ENCODE measurements around the gene PLK2. TPM values are rescaled to one million over a fixed set of nuclear protein-coding genes. Genes with fewer than 3 reads are reported as not detected.
A peak's percentile ranks its signal among the peaks of the same experiment; 100 is the strongest.

PLK2 gene
- total RNA-seq, 1 experiment from 2014 or later: 7.7 TPM

GRCh38 chr5:58450018-58450417, 9.9 kb downstream of the PLK2 start:
- no peaks in the 10 kb centered on the region for H3K27me3 ChIP-seq (ENCODE audit: control insufficient read depth, insufficient read depth, low read length)
- H3K36me3 ChIP-seq (replicated peaks; ENCODE audit: control insufficient read depth, insufficient read depth, low read length): peaks cover 3% of the 10 kb centered on the region
- H3K4me3 ChIP-seq (ENCODE audit: insufficient read depth, low read depth, low read length): no peak overlapping the region
- DNase-seq: no peak

- H3K36me3 ChIP-seq (replicated peaks; ENCODE audit: control insufficient read depth, insufficient read depth, low read length): no peaks in the 10 kb centered on the region
- no peak for DNase-seq
Observed at GRCh38 chr5:58447226-58447625, 12.7 kb downstream of the PLK2 start.

GRCh38 chr5:58446024-58446423, 13.9 kb downstream of the PLK2 start:
- Histone ChIP-seq H3K4me3 (ENCODE audit: insufficient read depth, low read depth, low read length) (no peak overlapping the region), H3K27me3 (ENCODE audit: control insufficient read depth, insufficient read depth, low read length) (no peaks in the 10 kb centered on the region), H3K36me3 (replicated peaks; ENCODE audit: control insufficient read depth, insufficient read depth, low read length) (no peaks in the 10 kb centered on the region)
- DNase-seq: no peak

More at GRCh38 chr5:58447226-58447625, 12.7 kb downstream of the PLK2 start:
- Histone ChIP-seq H3K27me3 (ENCODE audit: control insufficient read depth, insufficient read depth, low read length) (no peaks in the 10 kb centered on the region), H3K4me3 (ENCODE audit: insufficient read depth, low read depth, low read length) (no peak overlapping the region)

GRCh38 chr5:58444805-58445204, 15.1 kb downstream of the PLK2 start:
- Histone ChIP-seq H3K27me3 (ENCODE audit: control insufficient read depth, insufficient read depth, low read length) (no peaks in the 10 kb centered on the region), H3K4me3 (ENCODE audit: insufficient read depth, low read depth, low read length) (no peak overlapping the region), H3K36me3 (replicated peaks; ENCODE audit: control insufficient read depth, insufficient read depth, low read length) (no peaks in the 10 kb centered on the region)
- no peak for DNase-seq

GRCh38 chr5:58440901-58441460, 18.9 kb downstream of the PLK2 start:
- no peaks in the 10 kb centered on the region for H3K36me3 ChIP-seq (replicated peaks; ENCODE audit: control insufficient read depth, insufficient read depth, low read length)
- H3K27me3 ChIP-seq (ENCODE audit: control insufficient read depth, insufficient read depth, low read length): no peaks in the 10 kb centered on the region
- H3K4me3 ChIP-seq (ENCODE audit: insufficient read depth, low read depth, low read length): no peak overlapping the region
- DNase-seq: no peak

GRCh38 chr5:58439094-58439644, 20.7 kb downstream of the PLK2 start:
- no peak for DNase-seq
- no peak overlapping the region for H3K4me3 ChIP-seq (ENCODE audit: insufficient read depth, low read depth, low read length)
- H3K27me3 ChIP-seq (ENCODE audit: control insufficient read depth, insufficient read depth, low read length): no peaks in the 10 kb centered on the region
- no peaks in the 10 kb centered on the region for H3K36me3 ChIP-seq (replicated peaks; ENCODE audit: control insufficient read depth, insufficient read depth, low read length)

- no peak for DNase-seq
- Histone ChIP-seq H3K36me3 (replicated peaks; ENCODE audit: control insufficient read depth, insufficient read depth, low read length) (no peaks in the 10 kb centered on the region), H3K4me3 (ENCODE audit: insufficient read depth, low read depth, low read length) (no peak overlapping the region), H3K27me3 (ENCODE audit: control insufficient read depth, insufficient read depth, low read length) (no peaks in the 10 kb centered on the region)
Observed at GRCh38 chr5:58437661-58438060, 22.2 kb downstream of the PLK2 start.

- H3K27me3 ChIP-seq (ENCODE audit: control insufficient read depth, insufficient read depth, low read length): no peaks in the 10 kb centered on the region
- H3K4me3 ChIP-seq (ENCODE audit: insufficient read depth, low read depth, low read length): no peak overlapping the region
- no peak for DNase-seq
- H3K36me3 ChIP-seq (replicated peaks; ENCODE audit: control insufficient read depth, insufficient read depth, low read length): no peaks in the 10 kb centered on the region
Observed at GRCh38 chr5:58431832-58432231, 28.1 kb downstream of the PLK2 start.

- H3K36me3 ChIP-seq (replicated peaks; ENCODE audit: control insufficient read depth, insufficient read depth, low read length): no peaks in the 10 kb centered on the region
- no peaks in the 10 kb centered on the region for H3K27me3 ChIP-seq (ENCODE audit: control insufficient read depth, insufficient read depth, low read length)
- H3K4me3 ChIP-seq (ENCODE audit: insufficient read depth, low read depth, low read length): no peak overlapping the region
- no peak for DNase-seq
Observed at GRCh38 chr5:58412932-58413331, 47.0 kb downstream of the PLK2 start.

GRCh38 chr5:58412081-58412480, 47.8 kb downstream of the PLK2 start:
- Histone ChIP-seq H3K36me3 (replicated peaks; ENCODE audit: control insufficient read depth, insufficient read depth, low read length) (no peaks in the 10 kb centered on the region), H3K4me3 (ENCODE audit: insufficient read depth, low read depth, low read length) (no peak overlapping the region), H3K27me3 (ENCODE audit: control insufficient read depth, insufficient read depth, low read length) (no peaks in the 10 kb centered on the region)
- no peak for DNase-seq

- DNase-seq: no peak
- no peaks in the 10 kb centered on the region for H3K36me3 ChIP-seq (replicated peaks; ENCODE audit: control insufficient read depth, insufficient read depth, low read length)
- no peaks in the 10 kb centered on the region for H3K27me3 ChIP-seq (ENCODE audit: control insufficient read depth, insufficient read depth, low read length)
- H3K4me3 ChIP-seq (ENCODE audit: insufficient read depth, low read depth, low read length): no peak overlapping the region
Observed at GRCh38 chr5:58411372-58411771, 48.5 kb downstream of the PLK2 start.

- H3K36me3 ChIP-seq (replicated peaks; ENCODE audit: control insufficient read depth, insufficient read depth, low read length): no peaks in the 10 kb centered on the region
- no peak overlapping the region for H3K4me3 ChIP-seq (ENCODE audit: insufficient read depth, low read depth, low read length)
- no peaks in the 10 kb centered on the region for H3K27me3 ChIP-seq (ENCODE audit: control insufficient read depth, insufficient read depth, low read length)
- no peak for DNase-seq
Observed at GRCh38 chr5:58410441-58410840, 49.4 kb downstream of the PLK2 start.

GRCh38 chr5:58407042-58407719, 52.7 kb downstream of the PLK2 start:
- H3K36me3 ChIP-seq (replicated peaks; ENCODE audit: control insufficient read depth, insufficient read depth, low read length): no peaks in the 10 kb centered on the region
- H3K4me3 ChIP-seq (ENCODE audit: insufficient read depth, low read depth, low read length): no peak overlapping the region
- no peaks in the 10 kb centered on the region for H3K27me3 ChIP-seq (ENCODE audit: control insufficient read depth, insufficient read depth, low read length)
- no peak for DNase-seq

GRCh38 chr5:58406394-58406793, 53.5 kb downstream of the PLK2 start:
- Histone ChIP-seq H3K36me3 (replicated peaks; ENCODE audit: control insufficient read depth, insufficient read depth, low read length) (no peaks in the 10 kb centered on the region), H3K4me3 (ENCODE audit: insufficient read depth, low read depth, low read length) (no peak overlapping the region), H3K27me3 (ENCODE audit: control insufficient read depth, insufficient read depth, low read length) (no peaks in the 10 kb centered on the region)
- peak; percentile 7 for DNase-seq

- Histone ChIP-seq H3K36me3 (replicated peaks; ENCODE audit: control insufficient read depth, insufficient read depth, low read length) (no peaks in the 10 kb centered on the region), H3K4me3 (ENCODE audit: insufficient read depth, low read depth, low read length) (no peak overlapping the region), H3K27me3 (ENCODE audit: control insufficient read depth, insufficient read depth, low read length) (no peaks in the 10 kb centered on the region)
- no peak for DNase-seq
Observed at GRCh38 chr5:58405175-58405574, 54.7 kb downstream of the PLK2 start.

All from H7 (cell line).